GM21825 (cell line): ENCODE data around the gene CXCL12.

ENCODE experiments used
- ATAC-seq: cut with Tn5 transposase; IDR thresholded peaks from one replicate; pipeline ENCODE4 v1.9.1; 2021; ENCODE audit warnings: mild to moderate bottlenecking, moderate library complexity; ENCODE audit not compliant: unreplicated experiment

The CXCL12 gene

DNA sequence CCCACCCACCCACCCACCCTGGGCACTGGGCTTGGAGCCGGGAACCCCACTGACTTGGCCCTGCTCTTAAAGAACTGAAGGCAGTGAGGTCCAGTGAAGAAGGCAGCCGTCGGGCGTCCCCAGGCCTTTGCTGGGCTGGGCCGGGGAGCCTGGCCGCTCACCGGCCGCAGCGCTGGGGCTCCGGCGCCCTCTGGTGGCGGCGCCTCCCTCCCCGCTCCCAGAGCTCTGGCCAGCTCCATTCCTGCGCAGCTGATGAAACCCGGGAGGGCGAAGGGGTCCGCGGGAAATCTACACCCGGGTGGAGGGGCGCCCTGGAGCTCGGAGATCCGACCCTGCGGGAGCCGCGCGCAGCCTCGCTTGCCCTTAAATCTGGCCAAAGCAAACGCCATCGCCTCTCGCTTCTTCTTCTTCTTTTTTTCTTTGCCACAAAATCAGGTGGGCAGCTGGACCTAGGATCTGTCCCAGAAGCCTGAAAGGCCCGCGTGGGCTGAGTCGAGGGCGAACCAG lies 1.7 kb upstream of the CXCL12 start:
- ATAC-seq: peak; percentile 72

- ATAC-seq: no peak
Measured at GRCh38 chr10:44385696-44386441, 972 bp upstream of the CXCL12 start.

DNA sequence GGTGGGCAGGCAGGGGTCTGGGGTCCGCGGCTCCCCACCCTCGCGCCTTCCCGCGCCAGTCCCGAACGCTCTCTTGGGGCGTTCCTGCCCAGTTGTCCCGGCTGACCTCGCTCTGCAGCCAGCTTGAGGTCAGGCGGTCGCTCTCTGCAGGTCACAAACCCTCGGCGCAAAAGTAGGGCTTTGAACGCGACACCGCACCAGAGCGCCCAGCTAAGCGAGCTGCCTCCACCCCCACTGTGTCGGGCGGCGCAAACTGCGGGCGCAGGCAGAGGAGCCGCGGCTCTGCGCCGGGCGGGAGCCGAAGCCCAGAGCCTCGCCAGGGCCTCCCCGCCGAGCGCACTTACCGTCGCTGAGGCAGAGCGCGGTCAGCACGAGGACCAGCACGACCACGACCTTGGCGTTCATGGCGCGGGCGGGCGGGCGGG lies 284 bp downstream of the CXCL12 start:
- no peak for ATAC-seq

DNA sequence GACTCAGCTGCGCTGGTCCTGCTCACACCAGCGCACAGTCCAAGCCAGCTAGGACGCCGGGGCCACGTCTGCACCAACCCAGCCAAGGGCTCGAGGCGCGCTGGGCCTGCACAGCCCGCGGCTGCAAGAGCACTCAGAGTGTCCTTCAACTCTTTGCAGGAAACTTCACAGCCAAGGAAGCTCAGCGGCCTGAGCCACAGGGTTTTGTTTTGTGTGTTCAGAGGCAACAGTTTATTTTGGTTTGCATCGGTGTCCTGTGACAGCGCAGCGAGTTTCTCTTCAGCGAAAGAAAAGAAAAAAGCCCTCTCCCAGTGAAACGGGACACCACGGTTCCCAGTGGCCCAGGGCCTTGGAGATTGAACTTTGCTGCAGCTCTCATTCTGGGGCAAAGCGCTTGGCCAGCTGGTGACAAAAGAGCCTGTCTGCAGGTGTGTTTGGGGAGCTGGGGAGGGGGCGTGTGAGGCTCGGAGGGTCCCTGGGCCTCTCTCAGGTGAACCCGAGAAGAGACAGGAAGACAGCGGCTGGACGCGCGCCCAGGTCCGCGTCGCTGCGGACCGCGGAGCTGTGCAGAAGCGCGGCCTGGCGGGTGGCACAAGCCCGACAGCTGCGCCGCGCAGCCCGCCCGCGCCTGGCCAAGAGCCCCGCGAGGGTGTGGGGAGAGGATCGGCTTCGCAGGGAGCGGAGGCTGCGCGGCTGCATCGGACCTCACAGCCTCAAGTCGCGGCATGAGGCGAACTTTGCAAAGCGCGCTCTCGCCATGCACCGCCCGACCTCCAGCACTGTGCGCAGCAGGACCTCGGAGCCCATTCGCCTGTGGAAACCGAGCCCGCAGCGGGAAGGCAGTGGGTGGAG lies 922 bp downstream of the CXCL12 start:
- no peak for ATAC-seq

GRCh38 chr10:44382981-44383748 lies 1.7 kb downstream of the CXCL12 start:
- no peak for ATAC-seq

- no peak for ATAC-seq
Measured at GRCh38 chr10:44382131-44382858, 2.6 kb downstream of the CXCL12 start.

GRCh38 chr10:44380829-44381600 lies 3.9 kb downstream of the CXCL12 start:
- ATAC-seq: no peak

GRCh38 chr10:44379907-44380306 lies 5.0 kb downstream of the CXCL12 start:
- no peak for ATAC-seq

- ATAC-seq: no peak
Measured at GRCh38 chr10:44378626-44379025, 6.3 kb downstream of the CXCL12 start.

- no peak for ATAC-seq
Measured at GRCh38 chr10:44377651-44378310, 7.1 kb downstream of the CXCL12 start.

DNA sequence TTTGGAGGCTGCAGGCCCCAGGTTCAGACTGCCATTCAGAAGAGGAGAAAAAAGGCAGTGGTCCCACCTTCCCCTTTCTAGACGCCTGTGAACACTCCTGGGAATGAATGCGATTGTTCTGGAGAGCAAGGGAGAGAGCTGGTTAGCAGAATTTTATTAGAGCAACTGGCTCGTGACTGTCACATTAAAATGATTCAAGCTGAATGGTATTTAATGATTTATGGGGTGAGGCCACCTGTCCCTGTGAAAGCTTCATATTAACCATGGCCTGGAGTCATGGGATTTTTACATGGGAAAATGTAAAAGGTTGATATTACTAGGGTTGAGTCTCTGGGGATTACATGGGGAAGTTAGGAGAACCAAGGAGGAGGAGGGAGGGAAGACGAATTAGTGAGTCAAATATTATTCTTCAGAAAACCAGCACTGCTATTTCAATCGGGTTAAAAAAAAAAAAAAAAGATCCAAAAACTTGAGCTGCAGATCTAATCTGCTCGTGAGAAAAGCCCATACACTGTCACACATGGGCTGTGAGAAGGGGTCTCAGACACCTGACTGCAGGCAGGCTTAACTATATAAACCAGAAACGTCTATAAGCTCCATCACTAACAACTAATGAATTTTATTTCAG lies 8.3 kb downstream of the CXCL12 start:
- no peak for ATAC-seq

DNA sequence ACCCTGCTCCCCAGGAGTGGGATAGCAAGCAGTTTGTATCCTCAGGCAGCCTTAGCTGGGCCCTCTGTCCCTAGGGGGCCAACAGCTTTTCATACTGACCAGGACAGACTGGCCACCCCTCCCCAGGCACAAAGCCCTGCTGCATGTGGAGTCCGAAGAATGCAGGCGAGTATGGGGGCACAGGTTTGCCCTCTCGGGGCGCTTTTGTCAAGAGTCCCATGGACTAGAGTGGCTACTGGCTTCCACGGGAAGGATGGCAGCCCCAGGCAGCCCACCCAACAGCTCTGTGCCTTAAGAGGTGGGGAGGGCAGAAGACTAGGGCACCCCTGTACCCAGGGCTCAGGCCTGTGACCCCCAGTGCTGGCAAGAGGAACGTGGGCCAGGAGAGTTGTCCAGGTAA lies 10.7 kb downstream of the CXCL12 start:
- ATAC-seq: no peak

DNA sequence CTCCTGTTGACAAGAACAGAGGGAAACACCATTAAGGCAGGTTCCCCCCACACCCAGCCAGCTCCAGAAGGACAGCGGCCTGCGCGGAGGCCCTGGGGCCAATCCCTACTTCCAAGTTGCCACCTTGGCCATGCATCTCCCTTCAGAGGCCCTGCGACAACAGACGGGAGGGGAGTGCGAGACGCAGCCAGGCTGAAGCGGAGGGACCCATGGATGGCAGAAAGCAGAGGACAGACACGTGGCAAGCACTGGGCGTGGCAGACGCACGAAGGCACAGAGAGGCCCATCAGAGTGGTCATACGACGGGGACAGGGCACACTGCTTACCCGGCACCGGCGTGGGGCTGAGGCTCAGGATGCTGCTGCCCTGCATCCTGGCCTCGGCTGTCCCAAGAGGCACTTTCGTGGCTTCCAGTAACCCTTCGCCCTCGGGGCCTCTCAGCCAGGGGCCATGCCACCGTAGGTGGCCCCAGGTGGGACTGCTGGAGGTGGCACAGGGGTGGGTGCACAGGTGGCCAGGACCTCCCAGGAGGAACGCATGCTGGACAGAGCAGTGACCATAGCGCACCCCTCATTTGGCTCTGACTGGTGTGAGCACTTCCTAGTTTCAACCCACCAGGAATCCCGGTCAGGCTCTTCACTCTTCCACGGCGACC lies 11.4 kb downstream of the CXCL12 start:
- ATAC-seq: no peak

DNA sequence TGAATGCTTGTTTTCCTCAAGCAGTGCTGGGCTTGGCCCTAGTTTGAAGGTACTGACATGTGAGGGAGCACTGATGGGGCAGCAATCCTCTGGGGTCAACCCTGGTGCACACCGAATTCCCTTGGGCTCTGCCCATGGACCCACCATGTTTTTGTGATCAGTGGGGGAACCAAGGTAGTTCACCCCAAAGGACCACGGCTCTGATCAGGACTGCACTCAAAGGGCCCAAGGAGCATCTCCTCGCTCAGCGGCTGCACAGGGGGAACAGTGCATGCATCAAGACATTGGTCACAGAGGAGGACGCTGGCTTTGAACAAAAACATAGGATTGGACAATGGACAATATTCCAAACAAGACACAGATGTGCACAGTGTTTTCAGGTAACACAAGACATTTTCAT lies 12.7 kb downstream of the CXCL12 start:
- ATAC-seq: no peak

GRCh38 chr10:44370731-44371248 lies 14.1 kb downstream of the CXCL12 start:
- no peak for ATAC-seq

DNA sequence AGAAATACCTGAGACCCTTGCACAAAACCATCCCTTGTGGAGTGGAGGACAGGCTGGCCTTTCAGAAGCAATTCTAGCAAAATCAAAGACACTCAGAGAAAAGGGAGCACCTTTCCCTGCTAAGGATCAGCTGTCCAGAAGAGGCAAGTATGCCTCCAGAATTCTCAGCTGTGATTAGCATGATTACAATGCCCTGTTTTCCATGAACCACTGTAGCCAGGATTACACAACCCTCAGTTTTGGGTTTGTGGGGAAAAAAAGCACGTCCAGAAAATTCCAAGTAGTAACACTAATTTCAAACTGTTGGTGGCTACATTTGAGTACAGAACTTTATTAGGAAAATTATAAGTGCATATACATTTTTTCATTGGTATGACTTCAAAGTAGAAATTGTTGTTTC lies 15.0 kb downstream of the CXCL12 start:
- ATAC-seq: no peak

DNA sequence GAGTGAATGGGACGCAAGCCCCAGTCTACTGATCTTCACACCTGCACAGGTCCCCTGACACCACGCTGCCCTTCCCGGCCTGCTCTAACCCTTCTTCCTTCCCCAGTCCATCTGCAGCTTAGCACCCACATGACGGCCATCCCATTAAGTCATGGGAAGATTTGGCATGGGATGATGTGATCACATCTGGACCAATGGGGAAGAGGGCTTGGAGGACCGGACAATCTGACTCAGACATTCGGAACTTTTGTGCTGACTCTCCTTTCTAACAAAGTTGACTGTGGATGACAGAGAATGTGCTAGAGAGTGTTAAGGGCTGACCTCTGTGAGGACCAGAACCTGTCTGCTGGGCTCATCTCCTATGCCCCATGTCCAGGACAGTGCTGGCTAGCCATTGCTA lies 15.6 kb downstream of the CXCL12 start:
- ATAC-seq: no peak

GRCh38 chr10:44368637-44369036 lies 16.3 kb downstream of the CXCL12 start:
- ATAC-seq: no peak
